Measurements from ENCODE around the gene BMP6. TPM values are rescaled to one million over a fixed set of nuclear protein-coding genes. Genes with fewer than 3 reads are reported as not detected.
A peak's percentile ranks its signal among the peaks of the same experiment; 100 is the strongest.

The BMP6 gene
- total RNA-seq, 1 experiment from 2014 or later: 0.06 TPM

DNA sequence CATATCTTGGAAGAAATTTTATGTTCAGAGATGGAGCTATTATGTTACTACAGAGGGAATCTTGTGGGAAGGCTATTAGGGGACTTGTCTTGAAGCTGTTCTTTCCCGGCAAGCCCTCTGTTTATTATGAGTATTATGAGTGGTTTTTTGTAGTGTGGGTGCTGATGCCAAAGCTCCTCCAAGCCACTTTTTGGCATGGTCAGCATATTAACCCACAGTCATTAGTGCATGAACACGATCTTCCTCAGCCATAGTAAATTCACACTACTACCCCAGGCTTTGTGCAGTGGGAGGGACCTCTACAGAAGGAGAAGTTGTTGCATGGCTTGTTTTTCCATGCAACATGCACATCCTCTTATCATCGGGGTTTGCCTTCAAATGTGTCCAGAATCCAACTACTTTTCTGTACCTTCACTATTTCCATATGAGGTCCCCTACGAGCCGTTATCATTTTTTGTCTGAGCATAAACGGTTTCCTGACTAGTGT lies 6.5 kb upstream of the BMP6 start:
- no peak for DNase-seq (ENCODE audit: low read depth)

DNA sequence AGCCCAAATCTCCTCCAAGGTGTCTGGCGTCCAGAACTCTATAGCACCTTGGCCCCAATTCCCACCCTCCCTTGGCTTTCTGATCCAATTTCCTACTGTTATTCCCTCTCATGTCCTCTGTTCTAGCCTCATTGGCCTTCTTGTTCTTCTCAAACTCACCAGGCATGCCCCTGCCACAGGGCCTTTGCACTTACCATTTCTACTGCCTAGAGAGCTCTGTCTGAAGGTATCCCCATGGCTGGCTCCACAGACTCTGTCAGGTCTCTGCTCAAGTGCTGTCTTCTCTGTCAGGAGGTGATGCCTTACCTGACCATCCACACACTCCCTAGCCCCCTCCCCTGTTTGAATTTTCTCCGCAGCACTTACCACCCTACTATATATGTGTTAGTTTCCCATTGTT lies 5.6 kb upstream of the BMP6 start:
- no peak for DNase-seq (ENCODE audit: low read depth)

DNA sequence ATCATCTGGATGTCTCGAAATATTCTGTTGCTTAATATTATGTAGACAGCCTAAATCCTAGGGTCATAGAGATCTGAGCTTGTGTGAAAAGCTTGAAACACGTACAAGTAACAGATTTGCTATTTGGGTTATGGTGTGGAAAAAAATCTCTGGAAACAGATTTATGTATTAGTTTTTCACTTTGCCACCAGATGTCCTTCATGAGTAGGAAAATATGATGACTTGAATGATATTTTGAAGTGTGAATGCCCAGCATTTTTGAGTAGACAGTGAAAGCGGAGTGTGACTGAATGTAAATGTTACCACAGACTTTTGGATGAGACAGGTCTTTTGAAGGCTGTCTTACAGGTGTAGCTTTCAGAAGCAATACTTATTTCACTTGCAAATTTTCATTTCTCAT lies 4.2 kb upstream of the BMP6 start:
- DNase-seq (ENCODE audit: low read depth): peak; percentile 36

DNA sequence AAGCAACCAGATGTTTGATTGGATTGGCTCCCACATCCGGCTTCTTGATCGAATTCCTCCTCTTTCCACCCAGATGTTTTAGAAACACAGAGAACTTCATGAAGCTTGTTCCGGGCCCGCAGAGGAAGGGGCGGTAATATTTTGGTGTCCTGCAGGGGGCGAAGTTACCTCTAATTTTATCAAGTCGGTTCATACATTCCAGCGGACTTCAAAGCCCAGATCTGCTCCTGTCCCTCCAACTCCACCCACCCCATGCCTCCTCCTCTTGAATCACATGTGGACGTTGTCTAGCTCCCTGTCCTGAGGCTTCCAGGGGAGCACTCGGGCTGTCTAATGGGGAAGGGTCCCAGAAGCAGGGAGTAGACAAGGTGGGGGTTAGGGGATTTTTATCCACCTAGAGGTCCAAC lies 2.9 kb upstream of the BMP6 start:
- DNase-seq (ENCODE audit: low read depth): peak; percentile 74

DNA sequence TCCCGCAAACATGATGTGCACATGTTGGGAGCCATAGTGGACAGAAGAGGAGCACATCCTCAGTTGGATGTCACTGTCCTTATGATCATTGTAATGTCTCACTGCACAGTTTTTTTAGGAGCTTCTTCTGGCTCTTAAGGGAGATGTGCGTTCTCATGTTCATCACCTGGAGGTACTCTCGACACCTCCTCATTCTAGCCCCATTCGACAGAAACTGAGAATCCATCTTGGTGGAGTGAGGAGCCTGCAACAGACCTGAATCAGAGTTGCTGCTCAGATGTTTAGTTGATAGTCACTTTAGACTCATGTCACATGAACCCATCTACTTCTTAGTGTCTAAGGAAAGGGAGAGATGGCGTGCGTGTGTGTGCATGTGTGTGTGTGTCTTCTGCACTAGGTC lies 2.3 kb upstream of the BMP6 start:
- DNase-seq (ENCODE audit: low read depth): no peak

DNA sequence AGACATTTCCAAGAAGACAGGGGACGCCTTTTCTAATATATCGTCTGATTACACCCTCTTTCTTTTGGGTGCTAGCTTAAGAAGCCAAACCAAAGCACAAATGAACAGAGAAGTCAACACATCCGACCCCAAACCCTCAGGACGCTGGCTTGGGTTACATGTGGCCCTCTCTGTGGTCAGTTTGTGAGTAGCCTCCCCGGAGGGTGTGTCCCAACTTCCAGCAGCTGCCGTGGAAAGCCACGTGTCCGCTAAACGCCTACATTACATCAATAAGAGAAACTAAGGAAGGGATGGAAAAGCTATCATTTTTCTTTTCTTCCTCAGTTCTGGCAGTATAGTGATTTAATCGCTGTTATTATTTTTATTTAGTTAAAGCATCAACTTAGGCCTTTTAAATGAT lies 487 bp upstream of the BMP6 start:
- DNase-seq (ENCODE audit: low read depth): peak; percentile 34

DNA sequence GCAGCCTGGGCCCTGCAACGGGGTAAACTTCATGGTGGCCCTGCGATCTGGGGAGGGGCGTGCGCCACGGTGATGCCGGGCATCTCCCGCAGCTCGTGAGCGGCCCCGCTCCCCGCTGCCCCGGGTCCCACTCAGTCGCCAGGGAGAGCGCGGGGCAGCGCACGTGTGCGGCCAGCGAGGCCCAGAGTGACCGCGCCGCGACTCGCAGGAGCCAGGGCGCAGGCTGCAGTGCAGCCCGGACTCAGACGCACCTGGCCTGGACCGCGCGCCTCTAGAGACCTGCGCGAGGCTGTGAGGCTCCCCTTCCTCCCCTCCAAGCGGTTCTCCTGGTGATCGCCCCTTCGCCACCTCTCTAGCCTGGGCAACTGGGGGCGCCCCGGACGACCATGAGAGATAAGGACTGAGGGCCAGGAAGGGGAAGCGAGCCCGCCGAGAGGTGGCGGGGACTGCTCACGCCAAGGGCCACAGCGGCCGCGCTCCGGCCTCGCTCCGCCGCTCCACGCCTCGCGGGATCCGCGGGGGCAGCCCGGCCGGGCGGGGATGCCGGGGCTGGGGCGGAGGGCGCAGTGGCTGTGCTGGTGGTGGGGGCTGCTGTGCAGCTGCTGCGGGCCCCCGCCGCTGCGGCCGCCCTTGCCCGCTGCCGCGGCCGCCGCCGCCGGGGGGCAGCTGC lies 652 bp downstream of the BMP6 start:
- no peak for DNase-seq (ENCODE audit: low read depth)

DNA sequence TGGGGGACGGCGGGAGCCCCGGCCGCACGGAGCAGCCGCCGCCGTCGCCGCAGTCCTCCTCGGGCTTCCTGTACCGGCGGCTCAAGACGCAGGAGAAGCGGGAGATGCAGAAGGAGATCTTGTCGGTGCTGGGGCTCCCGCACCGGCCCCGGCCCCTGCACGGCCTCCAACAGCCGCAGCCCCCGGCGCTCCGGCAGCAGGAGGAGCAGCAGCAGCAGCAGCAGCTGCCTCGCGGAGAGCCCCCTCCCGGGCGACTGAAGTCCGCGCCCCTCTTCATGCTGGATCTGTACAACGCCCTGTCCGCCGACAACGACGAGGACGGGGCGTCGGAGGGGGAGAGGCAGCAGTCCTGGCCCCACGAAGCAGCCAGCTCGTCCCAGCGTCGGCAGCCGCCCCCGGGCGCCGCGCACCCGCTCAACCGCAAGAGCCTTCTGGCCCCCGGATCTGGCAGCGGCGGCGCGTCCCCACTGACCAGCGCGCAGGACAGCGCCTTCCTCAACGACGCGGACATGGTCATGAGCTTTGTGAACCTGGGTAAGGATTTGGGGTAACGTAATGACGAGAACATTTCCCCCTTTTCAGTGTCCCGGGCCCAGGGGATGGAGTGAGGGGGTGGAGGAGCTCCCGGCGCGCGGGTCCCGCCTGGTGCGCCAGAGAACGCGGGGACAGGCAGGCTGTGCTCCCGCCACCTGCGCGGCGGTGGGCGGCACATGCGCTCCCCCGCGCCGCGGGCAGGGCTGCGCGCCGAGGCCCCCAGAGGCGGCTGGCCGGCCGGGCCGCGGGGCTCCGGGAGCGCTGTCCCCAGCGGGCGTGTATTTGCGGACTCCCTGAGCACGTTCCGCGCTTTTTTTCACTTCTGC lies 1.4 kb downstream of the BMP6 start:
- DNase-seq (ENCODE audit: low read depth): no peak

DNA sequence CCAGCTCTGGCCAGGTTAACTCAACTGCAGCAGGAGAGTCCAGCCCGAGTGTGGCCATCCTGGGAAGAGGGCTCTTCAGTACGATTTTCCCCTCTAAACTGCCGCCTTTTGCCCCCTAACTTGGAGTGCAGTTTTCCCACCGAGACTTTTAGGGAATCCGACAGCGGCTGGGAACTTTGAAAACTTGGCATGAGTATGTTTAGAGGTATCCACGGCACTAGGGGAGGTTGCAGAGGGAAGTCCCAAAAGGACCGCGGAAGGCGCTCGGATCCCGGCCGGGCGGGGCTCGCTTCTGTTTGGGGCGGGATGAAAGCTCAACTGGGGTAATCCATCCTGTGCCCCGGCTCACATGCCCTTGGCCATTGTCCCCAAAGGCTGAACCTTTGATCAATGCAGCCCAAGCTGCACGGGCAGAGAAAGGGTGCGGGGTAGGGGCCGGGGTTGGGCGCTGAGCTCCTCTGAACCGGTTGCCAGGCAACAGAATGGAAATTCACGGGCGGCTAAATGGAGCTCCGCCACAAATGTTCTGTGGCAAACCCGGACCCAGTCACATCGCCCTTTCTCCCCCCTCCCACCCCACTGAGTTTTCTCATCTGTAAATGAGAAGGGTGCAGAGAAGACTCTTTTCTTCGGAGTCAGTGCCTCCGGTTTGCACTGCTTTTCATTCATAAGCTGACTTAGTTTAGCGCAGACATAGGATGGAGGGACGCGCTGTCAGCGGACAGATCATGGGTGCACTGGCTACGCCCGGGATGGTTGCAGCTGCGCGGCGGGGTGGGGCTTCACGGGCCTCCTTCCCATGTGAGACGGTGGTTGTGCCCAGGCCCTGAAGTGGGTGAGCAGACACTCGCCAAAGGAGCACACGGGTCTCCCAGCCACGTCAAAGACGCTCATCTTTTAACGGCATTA lies 2.3 kb downstream of the BMP6 start:
- DNase-seq (ENCODE audit: low read depth): no peak

DNA sequence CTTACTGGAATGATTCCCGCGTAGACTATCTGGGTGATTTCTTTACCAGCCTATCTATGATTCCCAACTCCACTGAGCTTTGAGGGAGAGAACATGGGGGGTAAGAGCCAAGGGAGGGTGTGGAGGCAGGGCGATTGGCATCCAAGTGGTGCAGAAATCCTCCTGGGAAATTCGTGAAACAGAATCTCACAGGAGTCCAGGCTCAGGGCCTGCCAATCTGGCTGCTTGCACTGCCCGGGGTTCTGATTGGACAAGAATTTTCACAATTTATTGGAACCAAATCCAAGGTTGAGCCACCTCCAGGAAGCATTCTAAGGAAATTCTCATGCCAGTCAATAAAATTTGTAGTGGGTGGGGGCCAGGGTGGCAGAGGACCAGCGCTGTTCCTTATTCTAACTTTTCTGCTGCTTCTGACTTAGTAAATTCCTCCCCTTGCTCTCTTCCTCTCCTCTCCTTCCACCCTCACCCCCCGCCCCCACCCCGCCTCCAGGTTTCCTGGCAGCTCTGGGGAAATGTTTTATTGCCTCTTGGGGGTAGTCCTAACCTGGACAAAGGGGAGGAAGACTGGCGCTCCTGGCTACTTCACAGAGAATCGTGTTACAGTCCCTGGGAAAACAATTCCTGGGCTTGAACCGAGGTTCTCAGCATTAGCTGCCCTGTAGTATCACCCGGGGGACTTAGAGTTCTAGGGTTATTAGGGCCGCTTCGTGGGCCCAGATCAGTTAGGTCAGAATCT lies 3.1 kb downstream of the BMP6 start:
- DNase-seq (ENCODE audit: low read depth): no peak

DNA sequence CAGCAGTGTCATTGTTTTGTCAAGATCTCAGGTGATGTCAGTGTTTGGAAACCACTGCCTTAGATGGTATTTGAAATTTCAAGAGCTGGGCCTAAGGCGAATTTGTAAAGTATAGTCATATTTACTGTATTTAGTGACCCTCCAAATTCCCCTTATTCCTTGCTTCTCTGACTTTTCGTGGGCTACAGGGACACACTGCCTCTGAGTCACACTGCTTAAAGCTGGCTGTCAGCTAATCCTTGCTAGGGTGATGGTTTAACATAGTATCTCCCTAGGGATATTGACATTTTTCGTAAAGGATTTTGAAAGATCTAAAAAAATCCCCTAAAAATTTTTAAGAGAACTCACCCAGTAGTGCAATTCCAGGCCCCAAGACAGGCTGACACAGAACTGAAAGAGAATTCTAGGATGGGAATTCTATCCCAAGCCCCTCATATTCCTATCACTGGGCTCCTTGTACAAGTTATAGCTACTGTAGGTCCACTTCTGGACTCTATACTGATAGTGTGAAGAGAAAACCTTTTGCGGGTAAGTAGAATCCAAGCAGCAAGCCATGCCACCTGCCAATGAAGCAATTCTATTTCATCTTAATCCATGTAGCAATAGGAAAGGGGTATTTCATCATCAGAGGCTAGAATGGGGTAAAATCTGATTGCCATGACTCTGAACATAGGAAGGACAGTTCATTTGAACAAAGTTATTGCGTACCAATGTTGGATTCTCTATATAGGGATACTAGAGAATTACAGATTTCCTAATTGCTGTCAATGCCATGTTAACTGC lies 4.3 kb downstream of the BMP6 start:
- DNase-seq (ENCODE audit: low read depth): no peak

DNA sequence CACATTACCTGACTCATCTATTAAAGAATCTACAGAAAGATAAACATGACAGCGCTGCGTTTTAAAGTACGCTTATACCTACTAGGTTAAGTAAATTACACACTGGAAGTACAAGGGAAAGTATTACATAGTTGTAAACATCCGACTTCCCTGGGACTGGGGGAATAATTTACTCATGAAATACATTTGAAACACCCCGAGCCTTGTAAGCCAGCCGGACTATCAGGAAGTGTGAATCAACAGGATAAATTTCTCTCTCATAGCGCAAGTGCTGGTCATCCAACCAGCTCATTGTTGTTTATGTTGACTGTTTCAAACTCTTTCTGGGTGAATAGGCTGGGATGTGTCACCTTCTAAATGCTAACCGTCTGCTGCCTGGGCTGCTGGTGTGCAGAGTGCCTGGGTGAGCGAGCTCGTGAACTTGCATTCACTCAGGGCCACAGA lies 4.9 kb downstream of the BMP6 start:
- peak; percentile 83 for DNase-seq (ENCODE audit: low read depth)

DNA sequence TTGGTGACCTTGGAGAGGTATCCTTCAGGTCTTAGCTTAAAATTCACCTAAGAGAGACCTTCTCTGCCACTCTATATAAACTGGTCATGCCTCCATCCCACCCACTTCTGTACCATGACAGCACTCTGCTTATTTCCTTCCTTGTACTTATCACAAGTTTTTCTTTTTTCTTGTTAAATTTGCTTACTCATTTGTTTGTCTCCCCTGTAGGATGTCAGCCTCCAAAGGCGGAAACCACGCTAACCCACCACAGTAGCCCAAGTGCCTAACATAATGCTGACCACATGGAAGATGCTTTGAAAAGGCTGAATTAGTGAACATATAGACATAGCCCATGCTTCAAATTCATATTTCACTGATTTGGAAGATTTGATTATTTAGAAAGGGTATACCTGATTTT lies 5.4 kb downstream of the BMP6 start:
- DNase-seq (ENCODE audit: low read depth): no peak

DNA sequence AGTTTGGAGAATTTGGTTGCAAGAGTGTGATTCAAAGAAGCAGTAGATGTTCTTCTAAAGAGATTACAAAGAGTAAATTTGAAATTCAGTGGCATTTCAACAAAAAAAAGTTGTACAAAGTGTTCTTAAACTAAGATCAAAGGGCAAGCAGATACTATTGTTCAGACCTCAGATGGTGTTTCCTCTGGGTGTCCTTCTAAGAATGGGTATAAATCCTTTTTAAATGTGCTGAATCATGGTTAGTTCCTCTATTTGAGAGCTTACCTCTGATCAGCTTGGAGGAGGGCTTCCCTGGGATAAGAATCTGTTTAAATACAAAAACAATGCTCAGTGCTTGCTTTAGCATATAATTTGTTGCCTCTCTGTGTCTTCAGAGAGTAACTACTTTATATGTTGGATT lies 6.3 kb downstream of the BMP6 start:
- DNase-seq (ENCODE audit: low read depth): no peak

DNA sequence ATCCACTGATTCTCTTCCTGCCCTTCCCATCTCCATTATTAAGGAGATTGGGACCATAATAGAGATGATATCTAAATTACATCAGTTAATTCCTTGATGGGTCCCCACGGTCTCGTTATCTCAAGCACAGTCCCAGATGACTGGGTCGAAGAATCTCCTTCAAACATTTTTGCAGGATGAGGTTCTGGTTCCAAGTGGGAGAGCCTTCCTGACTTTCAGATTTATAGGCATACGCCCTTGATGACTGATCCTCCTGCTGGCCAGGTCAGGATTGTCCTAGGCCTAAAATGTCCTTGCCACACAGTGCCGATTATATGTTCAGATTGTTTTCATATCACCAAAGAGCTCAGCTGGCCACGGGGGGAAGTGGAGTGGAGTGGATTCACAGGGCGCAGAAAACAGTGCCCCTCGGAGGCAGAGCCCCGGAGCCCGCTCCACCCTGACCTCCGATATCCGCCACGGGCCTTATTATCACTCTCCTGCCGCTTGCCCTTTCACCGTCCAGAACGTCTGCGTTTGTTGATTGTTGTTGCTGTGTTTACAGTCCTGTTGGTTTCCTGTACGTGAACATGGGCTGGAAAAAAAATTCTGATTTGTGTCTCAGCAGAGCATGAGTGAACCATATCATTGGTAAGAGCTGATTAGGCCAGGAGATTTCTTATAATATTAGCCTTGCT lies 8.9 kb downstream of the BMP6 start:
- no peak for DNase-seq (ENCODE audit: low read depth)

DNA sequence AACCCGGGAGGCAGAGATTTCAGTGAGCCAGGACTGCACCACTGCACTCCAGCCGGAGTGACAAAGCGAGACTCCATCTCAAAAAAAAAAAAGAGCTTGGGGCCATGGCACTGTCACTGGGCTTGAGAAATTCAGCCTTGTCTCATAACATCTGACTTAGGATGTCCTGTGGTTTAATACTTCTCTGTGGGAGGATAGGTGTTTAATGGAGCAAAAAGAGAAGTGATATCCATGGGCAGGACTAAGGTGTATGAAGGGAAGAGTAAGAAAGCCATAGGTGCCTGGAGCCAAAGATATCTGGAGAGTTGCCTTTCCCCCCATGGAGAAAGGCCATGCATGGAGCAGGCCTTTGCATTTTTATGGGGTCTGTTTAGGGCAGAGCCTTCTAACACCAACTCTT lies 11.2 kb downstream of the BMP6 start:
- DNase-seq (ENCODE audit: low read depth): no peak

DNA sequence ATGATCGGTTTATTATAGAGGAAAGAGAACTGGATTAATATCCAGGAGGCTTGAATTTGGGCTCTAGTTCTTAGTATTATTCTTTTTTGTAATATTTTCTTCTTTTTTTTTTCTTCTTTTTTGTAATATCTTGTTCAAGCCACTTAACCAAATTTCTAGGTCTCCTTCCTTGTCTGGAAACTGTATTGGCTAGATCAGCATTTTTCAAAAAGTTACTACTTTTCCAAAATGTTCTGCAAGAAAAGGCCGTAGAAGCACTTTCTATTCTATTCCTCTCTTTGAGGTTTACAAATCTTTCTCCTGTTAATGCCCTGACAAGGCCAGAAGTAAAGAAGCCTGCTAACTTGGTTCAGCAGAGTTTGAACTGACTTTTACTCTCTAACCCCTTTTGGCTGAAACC lies 12.0 kb downstream of the BMP6 start:
- no peak for DNase-seq (ENCODE audit: low read depth)

DNA sequence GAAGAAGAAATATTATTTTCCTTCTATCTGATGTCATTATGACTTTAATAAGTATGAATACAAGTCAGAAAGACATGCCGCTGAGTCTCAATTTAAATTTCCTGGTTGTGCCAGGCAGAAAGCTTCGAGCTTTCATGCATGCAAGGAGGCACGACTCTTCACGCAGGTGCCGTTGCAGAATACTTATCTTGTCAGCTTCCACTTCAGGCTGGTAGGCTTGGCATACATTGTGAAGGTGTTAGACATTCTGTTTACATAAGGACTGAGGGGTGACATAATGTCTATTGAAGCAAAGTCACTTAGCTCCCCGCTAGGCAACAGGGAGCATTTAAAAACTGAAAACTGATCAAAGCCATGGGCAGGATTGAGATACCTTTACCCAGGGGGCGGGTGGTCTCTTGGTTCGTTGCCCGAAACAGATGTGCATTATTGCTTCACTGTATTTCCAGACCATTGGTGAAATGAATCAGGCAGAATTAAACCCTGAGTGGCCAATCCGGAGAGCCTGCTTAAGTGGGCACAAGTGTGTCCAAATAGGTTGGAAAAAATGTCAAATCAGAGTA lies 16.4 kb downstream of the BMP6 start:
- DNase-seq (ENCODE audit: low read depth): no peak

DNA sequence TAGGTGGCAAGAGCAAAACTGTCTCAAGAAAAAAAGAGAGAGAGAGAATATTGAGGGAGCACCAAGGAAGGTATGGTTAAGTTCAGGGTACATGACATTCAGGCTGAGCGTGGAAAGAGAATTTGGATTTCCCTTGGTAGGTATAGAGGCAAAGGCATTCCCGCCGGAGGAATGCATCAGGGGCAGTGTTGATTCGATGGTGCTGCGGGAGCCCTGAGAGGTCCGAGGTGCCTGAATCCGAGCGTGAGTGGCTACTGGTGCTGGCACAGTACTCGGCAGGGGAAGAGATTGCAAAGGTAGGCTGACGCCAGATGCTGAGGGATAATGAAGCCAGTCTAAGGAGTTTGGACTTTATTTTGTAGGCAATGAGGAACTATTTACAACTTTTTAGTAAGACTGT lies 20.0 kb downstream of the BMP6 start:
- DNase-seq (ENCODE audit: low read depth): no peak

DNA sequence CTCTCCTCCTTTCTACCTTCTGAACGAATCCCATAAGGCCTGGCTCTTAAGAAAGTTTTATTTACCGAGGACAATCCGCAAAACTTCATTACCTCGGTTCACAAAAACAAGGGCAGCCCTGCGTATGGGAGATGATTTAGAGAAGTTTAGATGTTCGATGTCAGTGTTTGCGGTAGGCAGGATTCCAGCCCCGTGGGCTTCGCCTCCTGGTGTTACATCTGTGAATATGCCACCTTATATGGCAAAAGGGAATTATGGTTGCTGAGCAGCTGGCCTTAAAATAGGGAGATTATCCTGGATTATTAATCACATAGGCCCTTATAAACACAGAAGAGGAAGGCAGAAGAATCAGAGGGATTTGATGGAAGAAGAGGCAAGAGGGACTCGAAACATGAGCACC lies 21.1 kb downstream of the BMP6 start:
- DNase-seq (ENCODE audit: low read depth): no peak

Measured in LHCN-M2 (cell line).